GM12874 (cell line): ENCODE data around the gene HOXB9.
A peak's percentile ranks its signal among the peaks of the same experiment; 100 is the strongest.

ENCODE experiments used
- CTCF ChIP-seq: IDR thresholded peaks from 2 replicates; pipeline ENCODE4 v1.5.1; 2011; ENCODE audit warnings: low read depth, mild to moderate bottlenecking, control low read depth, low read length, moderate library complexity; ENCODE audit not compliant: insufficient read depth

Gene HOXB9

DNA sequence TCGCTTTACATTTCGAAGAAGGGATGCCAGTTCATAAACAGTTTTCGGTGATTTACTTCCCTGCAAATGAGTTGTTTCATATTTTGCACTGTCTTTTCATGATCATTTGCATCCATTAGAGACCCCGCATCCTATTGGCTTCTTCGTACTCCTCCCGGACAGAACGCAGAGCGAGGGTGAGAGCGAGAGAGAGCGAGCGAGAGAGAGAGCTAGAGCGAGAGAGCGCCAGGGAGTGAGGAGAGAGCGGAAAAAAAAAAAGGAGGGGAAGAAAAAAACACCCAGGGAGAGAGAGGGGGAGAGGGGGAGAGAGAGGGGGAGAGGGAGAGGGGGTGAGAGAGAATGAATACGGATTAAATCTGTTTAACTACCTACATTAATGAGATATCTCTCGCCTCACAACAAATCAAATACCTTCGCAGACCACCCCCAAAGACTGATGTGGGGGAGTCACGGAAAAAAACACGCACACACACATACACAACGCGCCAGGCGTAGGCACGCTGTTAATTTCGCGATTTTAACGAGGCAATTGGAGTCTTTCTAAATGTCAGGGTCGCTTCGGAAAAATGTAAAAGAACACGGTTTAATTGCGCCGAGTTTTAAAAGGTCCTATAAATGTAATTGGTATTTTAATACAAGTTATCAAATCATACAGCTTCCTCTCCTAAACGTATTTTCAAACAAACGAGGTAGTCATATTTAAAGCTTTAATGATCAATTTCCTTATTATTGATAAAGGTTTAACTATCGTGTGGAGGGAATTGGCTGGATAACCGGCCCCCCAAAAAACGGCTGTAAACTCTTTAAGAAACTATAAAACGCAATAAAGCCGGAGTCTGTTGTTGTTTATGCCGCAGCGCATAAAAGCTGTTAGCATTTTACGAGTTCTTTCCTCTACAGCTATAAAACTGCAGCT, 10.9 kb downstream of the HOXB9 start, which contains the start of gene HOXB8:
Gene HOXB8 (minus strand): TSS at position 246 of the 916 bp plus-strand sequence. CDS start 588 bp downstream, outside the sequence.
- TF ChIP-seq CTCF = no peak

- TF ChIP-seq CTCF = no peak
These were observed 12.1 kb downstream of the HOXB9 start for GRCh38 chr17:48613862-48614694.

DNA sequence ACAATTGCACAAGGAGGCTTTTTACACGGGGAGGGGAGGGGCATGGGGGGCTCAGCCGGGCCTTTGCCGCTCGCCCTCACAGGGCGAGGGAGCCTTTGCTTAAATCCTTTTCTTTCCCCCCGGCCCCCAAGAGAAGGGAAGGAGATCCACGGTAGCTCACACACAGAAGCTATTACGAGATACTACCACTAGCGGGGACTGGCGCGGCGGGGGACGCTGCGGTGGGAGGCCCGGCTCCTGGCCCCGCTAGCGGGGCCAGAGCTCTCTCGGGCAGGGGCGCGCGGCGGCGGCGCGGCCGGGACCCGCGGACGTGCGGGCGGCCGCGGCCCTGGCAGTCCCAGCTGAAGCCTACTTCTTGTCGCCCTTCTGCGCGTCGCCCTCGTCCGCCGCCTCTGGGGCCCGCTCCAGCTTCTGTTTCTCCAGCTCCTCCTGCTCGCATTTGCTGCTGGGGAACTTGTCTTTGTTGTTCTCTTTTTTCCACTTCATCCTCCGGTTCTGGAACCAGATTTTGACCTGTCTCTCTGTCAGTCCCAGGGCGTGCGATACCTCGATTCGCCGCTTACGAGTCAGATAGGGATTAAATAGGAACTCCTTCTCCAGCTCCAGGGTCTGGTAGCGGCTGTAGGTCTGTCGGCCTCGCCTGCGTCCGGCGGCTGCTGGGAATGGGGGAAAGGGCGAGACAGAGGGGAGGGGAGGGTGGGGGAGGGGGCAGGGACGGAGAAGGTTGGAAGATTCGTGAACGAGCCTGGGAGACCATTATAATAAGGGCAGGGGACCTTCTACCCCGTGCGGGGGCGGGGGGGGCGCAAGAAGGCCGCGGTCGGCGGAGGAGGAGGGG, 13.1 kb downstream of the HOXB9 start:
- peak; percentile 46 for TF ChIP-seq CTCF

GRCh38 chr17:48612456-48612853, 13.7 kb downstream of the HOXB9 start:
- TF ChIP-seq CTCF = no peak

- no peak for TF ChIP-seq CTCF
These were observed 14.3 kb downstream of the HOXB9 start for GRCh38 chr17:48611681-48612455.

DNA sequence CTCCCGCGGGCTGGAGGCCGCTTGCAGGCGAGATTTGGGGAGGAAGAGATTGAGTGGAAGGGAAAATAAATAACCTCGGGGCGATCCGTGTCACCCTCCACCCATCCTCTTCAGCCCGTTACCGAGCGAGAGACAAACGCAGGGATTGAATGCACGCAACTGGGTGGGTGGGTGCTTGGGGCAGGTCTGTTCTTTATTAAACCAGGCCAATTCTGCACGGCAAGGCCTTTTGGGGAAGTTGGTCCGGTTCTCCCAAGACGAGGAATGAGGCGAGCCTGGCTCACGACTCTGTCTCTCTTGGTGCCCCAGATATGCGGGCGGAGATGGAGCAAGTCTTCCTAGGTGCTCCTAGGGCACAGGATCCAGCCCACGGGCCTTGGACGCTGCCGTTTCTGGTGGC, 14.9 kb downstream of the HOXB9 start:
- no peak for TF ChIP-seq CTCF
